Lower lobe of right lung (tissue), 2 donors: ENCODE measurements around the gene ATXN1. TPM values are rescaled to one million over a fixed set of nuclear protein-coding genes. Genes with fewer than 3 reads are reported as not detected.

ENCODE experiments used
- ATAC-seq, 2 donors: fragments of 200-7000 bp; cut with Tn5 transposase; one replicate each; pipeline ENCODE4 v1.9.1; 2020 to 2022; ENCODE audit warnings: mild to moderate bottlenecking in 2 of 2, moderate library complexity in 2 of 2
- DNase-seq: peaks from one replicate; pipeline ENCODE4 v3.0.0-alpha.2; 2020
- H3K27ac ChIP-seq: fragments of 200-600 bp; one replicate; pipeline ENCODE4 v1.8.0; 2022
- H3K27me3 ChIP-seq: fragments of 200-600 bp; one replicate; pipeline ENCODE4 v1.8.0; 2022; ENCODE audit warnings: low read depth
- H3K36me3 ChIP-seq: fragments of 200-600 bp; one replicate; pipeline ENCODE4 v1.8.0; 2022; ENCODE audit warnings: mild to moderate bottlenecking
- H3K4me1 ChIP-seq: fragments of 200-600 bp; one replicate; pipeline ENCODE4 v1.8.0; 2022
- H3K4me3 ChIP-seq: fragments of 200-600 bp; one replicate; pipeline ENCODE4 v1.8.0; 2022; ENCODE audit warnings: mild to moderate bottlenecking
- H3K9me3 ChIP-seq: fragments of 200-600 bp; one replicate; pipeline ENCODE4 v1.8.0; 2022
- intact Hi-C: fragments of 100-400 bp; cut with DNase I; formaldehyde crosslinking; loops from one replicate; pipeline ENCODE4 v1.11.0; 2022
- total RNA-seq: library from RNA; stranded (reverse); fragmentation: NEBNext Ultra II Directional; extraction: Animal tissue kit (Norgen Biotek cat#: 25700); gene quantifications from one replicate; pipeline ENCODE4 v1.2.1, GENCODE V29; 2021
- TF ChIP-seq, protein P1 (sequence below): fragments of 200-600 bp; IDR thresholded peaks from one replicate; pipeline ENCODE4 v1.8.0; 2022; ENCODE audit warnings: antibody characterized with exemption, mild to moderate bottlenecking
- donor health status: DM: no; HTN: yes; CAD: no; lungs with severe emphysema.

The ATXN1 gene
- total RNA-seq, 1 donor from 2014 or later, result 75.9 TPM

GRCh38 chr6:16800341-16800740, 39.1 kb upstream of the ATXN1 start:
- DNase-seq, result no peak
- Histone ChIP-seq H3K27me3 (no peaks in the 10 kb centered on the region), H3K4me3 (no peak overlapping the region), H3K9me3 (no peaks in the 10 kb centered on the region), H3K27ac (no peak overlapping the region), H3K4me1 (no peaks in the 10 kb centered on the region), H3K36me3 (no peaks in the 10 kb centered on the region)
- TF ChIP-seq, protein P1, sequence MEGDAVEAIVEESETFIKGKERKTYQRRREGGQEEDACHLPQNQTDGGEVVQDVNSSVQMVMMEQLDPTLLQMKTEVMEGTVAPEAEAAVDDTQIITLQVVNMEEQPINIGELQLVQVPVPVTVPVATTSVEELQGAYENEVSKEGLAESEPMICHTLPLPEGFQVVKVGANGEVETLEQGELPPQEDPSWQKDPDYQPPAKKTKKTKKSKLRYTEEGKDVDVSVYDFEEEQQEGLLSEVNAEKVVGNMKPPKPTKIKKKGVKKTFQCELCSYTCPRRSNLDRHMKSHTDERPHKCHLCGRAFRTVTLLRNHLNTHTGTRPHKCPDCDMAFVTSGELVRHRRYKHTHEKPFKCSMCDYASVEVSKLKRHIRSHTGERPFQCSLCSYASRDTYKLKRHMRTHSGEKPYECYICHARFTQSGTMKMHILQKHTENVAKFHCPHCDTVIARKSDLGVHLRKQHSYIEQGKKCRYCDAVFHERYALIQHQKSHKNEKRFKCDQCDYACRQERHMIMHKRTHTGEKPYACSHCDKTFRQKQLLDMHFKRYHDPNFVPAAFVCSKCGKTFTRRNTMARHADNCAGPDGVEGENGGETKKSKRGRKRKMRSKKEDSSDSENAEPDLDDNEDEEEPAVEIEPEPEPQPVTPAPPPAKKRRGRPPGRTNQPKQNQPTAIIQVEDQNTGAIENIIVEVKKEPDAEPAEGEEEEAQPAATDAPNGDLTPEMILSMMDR, result no peak
- intact Hi-C loops, result no loop called here
- no peak for ATAC-seq

DNA sequence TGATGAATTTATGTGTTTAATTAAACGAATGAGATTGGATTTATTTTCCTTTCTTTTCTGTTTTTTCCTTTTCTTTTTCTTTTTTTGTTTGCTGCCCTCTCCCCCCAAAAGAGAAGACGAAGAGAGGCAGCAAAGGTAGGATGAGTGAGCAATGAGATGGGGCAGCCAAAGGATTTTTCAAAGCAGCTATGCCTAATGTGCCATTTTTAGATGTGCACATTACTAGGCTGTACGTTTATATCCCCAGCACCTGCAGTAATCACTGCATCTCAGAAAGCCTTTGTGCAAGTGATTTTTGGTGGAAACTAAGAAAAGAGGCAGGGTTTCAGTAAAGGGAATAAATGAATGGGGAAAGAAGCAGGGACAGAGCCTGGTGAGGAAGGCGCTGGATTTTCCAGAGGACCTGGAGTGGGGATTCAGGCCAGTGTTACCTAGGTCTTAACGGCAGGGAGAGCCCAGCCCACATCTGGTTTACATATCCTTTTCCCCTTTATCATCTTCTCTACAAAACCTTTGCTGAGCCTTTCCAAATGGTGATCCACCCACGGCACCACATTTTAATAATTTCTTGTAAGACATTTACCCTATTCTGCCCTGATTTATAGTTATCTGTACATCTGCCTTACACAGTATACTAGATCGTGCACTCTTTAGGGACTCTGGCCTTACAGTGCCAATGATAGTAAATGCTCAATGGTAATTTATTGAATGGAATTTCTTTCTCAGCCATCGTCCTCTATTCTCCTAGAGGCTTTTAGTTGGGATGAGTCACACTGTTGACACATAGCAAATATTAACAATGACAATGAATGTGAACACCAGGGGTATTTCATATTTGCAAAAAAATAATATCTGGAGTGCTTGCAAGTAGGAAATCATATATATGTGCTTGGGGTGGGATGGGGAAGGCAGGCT, 38.3 kb upstream of the ATXN1 start:
- no peaks in the 10 kb centered on the region for H3K9me3 ChIP-seq
- H3K4me3 ChIP-seq, result no peak overlapping the region
- TF ChIP-seq, protein P1, result no peak
- H3K27me3 ChIP-seq, result no peaks in the 10 kb centered on the region
- no peak for DNase-seq
- no peaks in the 10 kb centered on the region for H3K36me3 ChIP-seq
- H3K4me1 ChIP-seq, result no peaks in the 10 kb centered on the region
- intact Hi-C loops, result no loop called here
- no peak for ATAC-seq
- H3K27ac ChIP-seq, result no peak overlapping the region

GRCh38 chr6:16793828-16794412, 32.7 kb upstream of the ATXN1 start:
- intact Hi-C loops, result no loop called here
- no peak for DNase-seq
- Histone ChIP-seq H3K9me3 (no peaks in the 10 kb centered on the region), H3K4me1 (no peaks in the 10 kb centered on the region), H3K27me3 (no peaks in the 10 kb centered on the region), H3K36me3 (no peaks in the 10 kb centered on the region), H3K27ac (no peak overlapping the region), H3K4me3 (no peak overlapping the region)
- no peak for ATAC-seq
- TF ChIP-seq, protein P1, result no peak

GRCh38 chr6:16789329-16790038, 28.2 kb upstream of the ATXN1 start:
- TF ChIP-seq, protein P1, result no peak
- Histone ChIP-seq H3K27ac (no peak overlapping the region), H3K4me3 (no peak overlapping the region), H3K9me3 (no peaks in the 10 kb centered on the region), H3K36me3 (no peaks in the 10 kb centered on the region), H3K27me3 (no peaks in the 10 kb centered on the region), H3K4me1 (no peaks in the 10 kb centered on the region)
- ATAC-seq (no peak), DNase-seq (no peak)
- intact Hi-C loops, result no loop called here

GRCh38 chr6:16787128-16787682, 25.9 kb upstream of the ATXN1 start:
- TF ChIP-seq, protein P1, result no peak
- ATAC-seq (no peak), DNase-seq (no peak)
- Histone ChIP-seq H3K4me3 (no peak overlapping the region), H3K36me3 (no peaks in the 10 kb centered on the region), H3K9me3 (no peaks in the 10 kb centered on the region), H3K27ac (no peak overlapping the region), H3K27me3 (no peaks in the 10 kb centered on the region), H3K4me1 (no peaks in the 10 kb centered on the region)
- intact Hi-C loops, result no loop called here
